HG03097 (cell line): Measurements from ENCODE around the gene LPAR6.
A peak's percentile ranks its signal among the peaks of the same experiment; 100 is the strongest.
"Not testable (repeated sequence)": the region's sequence is repeated elsewhere in the genome, so short reads cannot be mapped to it uniquely, and the experiment has no call there.

Experiments used
- ATAC-seq: cut with Tn5 transposase; IDR thresholded peaks from one replicate; pipeline ENCODE4 v1.9.1; 2021; ENCODE audit not compliant: unreplicated experiment, low FRiP score

Gene LPAR6

GRCh38 chr13:48422003-48422402, 9.1 kb upstream of the LPAR6 start:
- ATAC-seq, result not testable (repeated sequence)

GRCh38 chr13:48415516-48415915, 2.6 kb upstream of the LPAR6 start:
- no peak for ATAC-seq

- no peak for ATAC-seq
Observed at GRCh38 chr13:48414501-48414900, 1.6 kb upstream of the LPAR6 start.

DNA sequence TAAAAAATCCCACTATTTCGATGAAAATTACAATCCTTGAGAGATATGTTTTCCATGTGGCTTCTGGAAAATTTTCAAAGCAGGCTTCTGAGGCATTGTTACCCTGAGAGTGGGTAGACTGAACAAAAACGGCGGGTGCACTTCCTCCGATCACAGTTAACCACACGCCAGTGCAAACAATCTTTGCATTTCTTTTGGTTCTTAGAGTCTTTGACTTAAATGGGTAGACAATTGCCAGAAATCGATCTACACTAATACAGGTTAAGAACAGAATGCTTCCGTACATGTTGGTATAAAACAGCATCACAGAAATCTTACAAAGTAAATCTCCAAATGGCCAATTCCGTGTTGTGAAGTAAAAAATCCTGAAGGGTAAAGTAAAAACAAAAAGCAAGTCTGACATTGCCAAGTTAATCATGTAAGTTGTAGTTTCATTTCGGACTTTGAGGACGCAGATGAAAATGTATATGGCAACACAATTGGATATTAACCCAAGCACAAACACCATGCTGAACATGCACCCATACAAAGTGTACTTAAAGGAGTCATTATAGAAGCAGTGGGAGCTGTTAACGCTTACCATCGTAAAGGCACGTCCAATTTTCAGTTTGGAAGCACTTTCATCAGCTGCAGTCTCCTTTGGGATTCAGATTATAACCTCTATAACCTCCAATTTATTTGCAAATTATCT, 927 bp downstream of the LPAR6 start:
- no peak for ATAC-seq

DNA sequence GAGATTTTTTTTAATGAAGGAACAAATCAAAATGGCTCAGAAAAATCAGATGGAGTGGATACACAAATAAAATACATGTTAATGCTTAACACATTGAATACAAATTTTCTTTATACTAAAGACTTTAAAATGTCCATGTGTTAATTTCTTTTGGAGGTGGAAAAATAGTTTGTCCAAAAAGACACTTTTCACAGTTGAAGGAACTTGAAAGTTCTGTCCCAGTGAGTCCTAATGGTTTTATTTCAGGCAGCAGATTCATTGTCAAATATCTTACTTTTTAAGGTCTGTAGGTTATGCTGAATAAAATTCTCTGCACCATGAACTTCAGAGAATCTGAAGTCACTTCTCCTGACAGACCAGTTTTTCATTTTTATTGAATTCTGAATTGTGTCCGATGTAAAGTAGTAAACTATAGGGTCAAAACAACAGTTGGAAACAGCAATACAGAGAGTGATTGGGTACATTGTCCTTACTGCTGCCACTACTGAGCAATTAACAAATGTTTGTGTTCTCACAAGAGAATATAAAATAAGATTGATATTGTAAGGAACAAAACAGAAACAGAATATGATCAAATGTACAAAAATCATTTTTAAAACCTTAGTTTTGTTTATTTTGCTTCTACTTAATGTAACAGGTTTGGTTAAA, 1.6 kb downstream of the LPAR6 start:
- no peak for ATAC-seq

DNA sequence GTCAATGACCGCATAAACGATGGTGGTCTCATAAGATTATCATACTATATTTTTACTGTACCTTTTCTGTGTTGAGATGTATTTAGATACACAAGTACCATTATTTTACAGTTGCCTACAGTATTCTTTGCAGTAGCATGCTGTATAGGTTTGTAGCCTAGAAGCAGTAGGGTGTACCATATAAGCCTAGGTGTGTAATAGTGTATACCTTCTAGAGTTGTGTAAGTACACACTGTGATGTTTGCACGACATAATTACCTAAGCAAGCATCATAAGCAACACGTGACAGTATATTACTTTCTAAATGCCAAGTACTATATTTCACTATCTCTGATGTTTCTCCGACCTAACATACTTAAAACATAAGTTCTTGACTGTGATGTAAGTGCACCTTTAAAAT, 2.7 kb downstream of the LPAR6 start:
- no peak for ATAC-seq

GRCh38 chr13:48405875-48406274, 7.0 kb downstream of the LPAR6 start:
- ATAC-seq, result no peak

- no peak for ATAC-seq
Observed at GRCh38 chr13:48404952-48405351, 8.0 kb downstream of the LPAR6 start.

- ATAC-seq, result no peak
Observed at GRCh38 chr13:48403913-48404312, 9.0 kb downstream of the LPAR6 start.

DNA sequence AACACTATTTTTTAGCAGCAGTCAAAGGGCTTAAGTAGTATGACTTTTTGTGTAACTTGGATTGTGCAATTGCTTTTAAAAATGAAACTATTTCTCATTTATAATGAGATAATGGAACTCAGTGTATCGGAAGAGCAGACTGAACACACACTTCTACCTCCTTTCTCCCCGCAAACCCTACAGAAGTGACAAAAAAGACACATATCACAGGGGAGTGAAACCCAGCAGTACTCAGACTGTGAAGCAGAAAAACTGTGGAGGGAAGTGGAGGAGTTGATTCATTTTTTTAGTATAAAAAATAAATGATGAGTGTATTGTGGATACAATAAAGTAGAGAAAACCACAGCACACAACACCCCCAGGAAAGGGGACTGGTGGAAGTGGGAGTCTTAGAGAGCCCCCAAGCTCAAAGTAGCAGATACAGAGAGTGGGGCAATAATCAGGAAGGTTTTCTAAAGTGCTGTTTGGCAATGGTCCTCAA, 9.7 kb downstream of the LPAR6 start:
- peak; percentile 71 for ATAC-seq

DNA sequence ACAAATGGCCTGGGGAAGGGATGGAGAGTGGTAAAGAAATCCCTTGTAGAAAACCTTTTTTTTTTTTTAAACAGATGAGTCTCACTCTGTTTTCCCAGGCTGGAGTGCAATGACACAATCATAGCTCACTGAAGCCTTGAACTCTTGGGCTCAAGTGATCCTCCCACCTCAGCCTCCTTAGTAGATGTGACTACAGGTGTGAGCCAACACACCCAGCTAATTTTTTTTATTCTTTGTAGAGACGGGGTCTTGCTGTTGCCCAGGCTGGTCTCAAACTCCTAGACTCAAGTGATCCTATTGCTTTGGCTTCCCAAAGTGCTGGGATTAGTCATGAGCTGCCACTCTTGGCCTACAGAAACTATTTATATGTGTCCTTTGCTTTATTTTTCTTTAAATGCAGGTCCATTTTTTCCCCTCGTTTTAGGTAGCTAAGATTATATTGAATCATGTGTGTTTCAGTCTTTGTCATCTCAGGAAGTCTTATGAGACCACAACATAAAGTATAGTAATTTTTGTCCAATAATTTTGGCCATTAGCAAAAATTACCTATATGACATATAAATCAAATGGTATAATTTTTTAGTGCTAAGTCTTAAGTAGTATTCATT, 10.5 kb downstream of the LPAR6 start:
- ATAC-seq, result no peak

DNA sequence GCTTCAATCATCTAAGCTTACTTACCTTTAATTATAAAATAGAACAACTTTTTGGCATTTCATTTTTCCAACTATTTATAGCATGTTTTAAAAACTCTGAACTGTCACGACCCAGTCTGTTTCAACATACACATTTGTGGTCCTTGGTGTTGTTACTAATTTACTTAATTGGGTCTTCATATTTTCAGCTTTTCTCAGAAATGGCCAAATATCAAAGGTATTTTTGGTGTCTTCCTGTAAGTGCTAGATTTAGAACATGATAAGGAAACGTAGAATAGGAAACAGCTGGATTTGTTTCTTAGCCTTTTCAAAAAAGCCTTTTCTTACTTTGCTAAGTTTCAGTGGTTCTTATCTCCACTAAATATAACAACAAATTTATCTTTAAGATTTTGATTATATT, 11.4 kb downstream of the LPAR6 start:
- ATAC-seq, result no peak

DNA sequence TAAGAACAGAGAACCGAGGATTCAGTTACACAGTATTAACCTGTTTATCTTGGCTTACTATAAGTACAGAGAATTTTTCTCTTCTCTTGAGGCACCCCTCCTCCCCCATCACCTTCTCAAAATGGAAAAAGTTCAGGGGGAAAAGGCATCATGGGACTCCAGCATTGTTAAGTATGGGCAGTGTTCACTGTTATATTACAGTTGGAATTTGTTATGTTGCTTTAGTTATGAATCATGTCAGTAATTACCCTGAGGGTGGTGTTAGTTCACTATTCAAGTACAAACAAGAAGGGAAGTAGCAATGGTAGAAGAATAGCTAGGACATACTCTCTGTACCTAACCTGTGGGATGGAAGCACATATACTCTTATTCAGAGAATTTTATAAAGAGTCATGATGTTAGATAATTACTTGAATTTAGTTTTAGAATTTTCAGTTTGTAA, 12.0 kb downstream of the LPAR6 start:
- ATAC-seq, result no peak

- ATAC-seq, result no peak
Observed at GRCh38 chr13:48400090-48400694, 12.7 kb downstream of the LPAR6 start.

DNA sequence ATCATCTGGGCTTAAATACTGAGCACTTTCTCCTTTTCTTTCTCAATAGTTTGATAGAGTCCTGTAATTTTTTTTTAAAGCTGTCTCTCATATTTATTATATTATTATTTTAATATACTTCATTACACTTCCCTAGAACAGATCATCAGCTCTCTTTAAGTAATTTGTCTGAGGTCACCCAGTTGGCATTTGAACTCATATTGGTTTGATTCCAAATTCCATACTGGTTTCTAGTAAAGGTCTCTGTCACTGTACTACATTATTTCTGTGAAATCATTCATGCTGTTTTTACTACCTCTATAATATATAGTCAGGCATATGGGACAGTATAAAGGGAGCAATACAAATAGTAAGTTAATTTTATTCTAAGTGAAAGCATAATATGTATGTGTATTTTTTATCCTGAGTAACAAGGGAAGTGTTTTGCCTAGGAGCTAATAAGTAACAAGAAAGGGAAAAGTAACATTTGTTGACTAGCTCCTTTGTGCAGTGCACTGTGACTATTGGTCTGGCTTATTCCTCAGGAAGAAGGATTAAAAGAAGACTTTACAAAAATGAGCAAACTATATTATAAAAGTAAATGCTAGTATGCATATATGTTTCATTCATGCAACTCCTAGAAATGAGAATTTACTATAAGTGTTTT, 14.3 kb downstream of the LPAR6 start:
- ATAC-seq, result no peak

DNA sequence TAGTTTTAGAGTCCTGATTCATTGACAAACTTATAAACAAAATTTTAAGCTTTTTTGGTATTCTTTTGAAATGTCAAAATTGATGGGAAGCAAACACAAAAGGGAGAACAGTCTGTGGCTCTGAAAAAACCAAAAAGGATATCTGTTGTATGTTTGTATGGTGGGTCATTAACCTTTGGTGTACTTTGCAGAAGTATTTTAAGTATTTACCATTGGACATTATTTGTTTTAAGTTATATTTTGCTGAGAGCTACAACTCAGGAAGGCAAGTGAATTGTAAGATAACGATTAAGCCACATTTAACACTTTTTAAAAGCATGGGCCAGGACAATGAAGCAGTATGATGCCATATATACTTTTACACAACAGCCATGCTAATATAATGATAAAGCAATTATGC, 15.2 kb downstream of the LPAR6 start:
- no peak for ATAC-seq

- no peak for ATAC-seq
Observed at GRCh38 chr13:48393698-48394085, 19.2 kb downstream of the LPAR6 start.

DNA sequence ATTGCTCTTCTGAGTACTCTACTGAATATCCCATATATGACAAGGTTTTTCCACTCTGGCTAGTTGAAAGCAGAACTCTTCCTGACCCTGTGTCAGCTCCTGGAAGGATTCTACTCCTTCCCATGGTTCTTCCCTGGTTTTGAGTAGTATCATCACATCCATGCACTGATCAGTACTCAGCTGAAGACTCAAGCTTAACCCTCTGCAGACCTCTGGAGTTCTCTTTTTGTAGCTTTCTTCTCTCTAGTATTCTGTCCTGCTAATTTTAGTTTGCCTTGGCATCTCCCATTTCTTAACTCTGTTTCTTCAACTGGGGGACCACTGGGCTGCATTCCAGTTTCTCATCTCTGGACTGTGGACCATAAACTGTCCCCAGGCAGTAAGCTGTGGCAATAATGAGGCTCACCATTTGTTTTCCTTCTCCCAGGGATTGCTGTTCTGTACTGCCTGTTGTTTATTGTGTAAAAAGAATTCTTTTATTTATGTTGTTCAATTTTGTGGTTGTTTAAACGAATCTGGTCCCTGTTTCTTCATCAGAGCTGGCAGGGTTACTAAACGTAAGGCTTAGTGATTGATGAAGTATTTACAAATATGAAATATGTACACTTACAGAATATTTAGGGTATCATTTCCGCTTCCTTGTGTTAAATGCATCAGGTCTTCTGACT, 19.7 kb downstream of the LPAR6 start:
- no peak for ATAC-seq

- no peak for ATAC-seq
Observed at GRCh38 chr13:48391257-48391656, 21.7 kb downstream of the LPAR6 start.

GRCh38 chr13:48386816-48387215, 26.1 kb downstream of the LPAR6 start:
- ATAC-seq, result no peak
